Thoracic aorta (tissue), 2 donors: ENCODE results near the gene ZBTB7C. TPM values are rescaled to one million over a fixed set of nuclear protein-coding genes. Genes with fewer than 3 reads are reported as not detected.

ENCODE experiments used
- ATAC-seq: fragments of 150-250 bp; one replicate; pipeline ENCODE4 v1.8.0; 2017; ENCODE audit warnings: low read depth; ENCODE audit not compliant: insufficient number of reproducible peaks, low FRiP score
- DNase-seq: peaks from one replicate; pipeline ENCODE4 v3.0.0-alpha.2; 2020; ENCODE audit warnings: low spot score
- H3K27ac ChIP-seq, 2 donors: fragments of 200-600 bp; sonication (generic); 1 replicate in 1 of 2; 2 replicates in 1 of 2; pipeline ENCODE4 v1.5.1; 2016; ENCODE audit warnings: mild to moderate bottlenecking in 2 of 2, moderate library complexity in 2 of 2
- H3K27me3 ChIP-seq: fragments of 200-600 bp; sonication (generic); replicated peaks from 2 replicates; pipeline ENCODE4 v1.6.0; 2016; ENCODE audit warnings: mild to moderate bottlenecking; ENCODE audit not compliant: insufficient read depth
- H3K36me3 ChIP-seq: fragments of 200-600 bp; sonication (generic); one replicate; pipeline ENCODE4 v1.5.1; 2016
- H3K4me1 ChIP-seq, 2 donors: fragments of 200-600 bp; sonication (generic); 1 replicate in 1 of 2; 2 replicates in 1 of 2; pipeline versions ENCODE4 v1.5.1 to v1.6.0; 2016; ENCODE audit warnings: low read depth in 2 of 2, mild to moderate bottlenecking in 1 of 2; ENCODE audit not compliant: control insufficient read depth in 1 of 2
- H3K4me3 ChIP-seq: fragments of 200-600 bp; sonication (generic); 2 replicates; pipeline ENCODE4 v1.5.1; 2016; ENCODE audit warnings: mild to moderate bottlenecking
- H3K9me3 ChIP-seq: fragments of 200-600 bp; sonication (generic); 2 replicates; pipeline ENCODE4 v1.5.1; 2016
- total RNA-seq, 2 donors: library from RNA; depleted of rRNA; stranded (reverse); fragments of >200 nt; gene quantifications; one replicate each; pipeline versions ENCODE4 v1.1.0 to v1.2.3, GENCODE V29; 2016
- TF ChIP-seq, protein P1 (sequence below): fragments of 200-600 bp; sonication (generic); IDR thresholded peaks from one replicate; pipeline ENCODE4 v1.5.1; 2019; ENCODE audit warnings: antibody characterized with exemption

ZBTB7C gene
- total RNA-seq, 2 donors from 2014 or later, result 9.6 to 10.9 TPM

DNA sequence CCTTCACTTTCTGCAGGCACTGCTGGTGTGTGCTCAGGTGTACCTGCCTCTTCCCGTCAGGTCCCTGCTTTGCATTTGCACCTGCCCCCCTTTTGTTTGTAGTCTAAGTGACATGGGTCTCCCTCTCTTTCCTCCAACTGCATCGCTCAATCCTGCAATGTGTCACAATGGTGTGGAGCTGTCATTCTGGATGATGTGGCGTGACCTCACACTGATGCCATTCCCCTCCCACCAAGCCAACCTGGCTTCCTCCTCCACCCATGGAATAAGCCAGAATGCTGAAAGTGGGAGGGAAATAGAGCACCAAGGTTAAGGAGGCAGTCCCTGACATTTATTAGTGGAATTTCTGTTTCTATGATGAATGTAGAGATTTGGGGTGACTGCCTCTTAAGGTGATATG is 156.7 kb downstream of the ZBTB7C start:
- Histone ChIP-seq H3K4me1 (no peaks in the 10 kb centered on the region), H3K9me3 (no peaks in the 10 kb centered on the region), H3K4me3 (no peak overlapping the region), H3K27me3 (no peaks in the 10 kb centered on the region), H3K36me3 (no peaks in the 10 kb centered on the region), H3K27ac (no peak overlapping the region)
- DNase-seq, result no peak
- no peak for ATAC-seq
- TF ChIP-seq, protein P1, sequence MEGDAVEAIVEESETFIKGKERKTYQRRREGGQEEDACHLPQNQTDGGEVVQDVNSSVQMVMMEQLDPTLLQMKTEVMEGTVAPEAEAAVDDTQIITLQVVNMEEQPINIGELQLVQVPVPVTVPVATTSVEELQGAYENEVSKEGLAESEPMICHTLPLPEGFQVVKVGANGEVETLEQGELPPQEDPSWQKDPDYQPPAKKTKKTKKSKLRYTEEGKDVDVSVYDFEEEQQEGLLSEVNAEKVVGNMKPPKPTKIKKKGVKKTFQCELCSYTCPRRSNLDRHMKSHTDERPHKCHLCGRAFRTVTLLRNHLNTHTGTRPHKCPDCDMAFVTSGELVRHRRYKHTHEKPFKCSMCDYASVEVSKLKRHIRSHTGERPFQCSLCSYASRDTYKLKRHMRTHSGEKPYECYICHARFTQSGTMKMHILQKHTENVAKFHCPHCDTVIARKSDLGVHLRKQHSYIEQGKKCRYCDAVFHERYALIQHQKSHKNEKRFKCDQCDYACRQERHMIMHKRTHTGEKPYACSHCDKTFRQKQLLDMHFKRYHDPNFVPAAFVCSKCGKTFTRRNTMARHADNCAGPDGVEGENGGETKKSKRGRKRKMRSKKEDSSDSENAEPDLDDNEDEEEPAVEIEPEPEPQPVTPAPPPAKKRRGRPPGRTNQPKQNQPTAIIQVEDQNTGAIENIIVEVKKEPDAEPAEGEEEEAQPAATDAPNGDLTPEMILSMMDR, result no peak

DNA sequence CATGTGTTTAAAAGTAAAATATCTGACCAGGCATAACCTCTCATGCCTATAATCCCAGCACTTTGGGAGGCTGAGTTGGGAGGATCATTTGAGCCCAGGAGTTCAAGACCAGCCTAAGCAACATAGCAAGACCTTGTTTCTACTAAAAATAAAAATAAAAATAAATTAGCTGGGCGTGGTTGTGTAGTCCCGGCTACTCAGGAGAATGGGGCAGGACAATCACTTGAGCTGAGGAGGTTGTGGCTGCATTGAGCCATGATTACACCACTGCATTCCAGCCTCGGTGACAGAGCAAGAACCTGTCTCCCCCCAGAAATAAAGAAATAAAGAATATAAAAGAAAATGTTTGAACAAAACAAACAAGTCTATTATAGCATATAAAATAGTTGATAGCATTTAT is 158.3 kb downstream of the ZBTB7C start:
- no peak for DNase-seq
- ATAC-seq, result no peak

DNA sequence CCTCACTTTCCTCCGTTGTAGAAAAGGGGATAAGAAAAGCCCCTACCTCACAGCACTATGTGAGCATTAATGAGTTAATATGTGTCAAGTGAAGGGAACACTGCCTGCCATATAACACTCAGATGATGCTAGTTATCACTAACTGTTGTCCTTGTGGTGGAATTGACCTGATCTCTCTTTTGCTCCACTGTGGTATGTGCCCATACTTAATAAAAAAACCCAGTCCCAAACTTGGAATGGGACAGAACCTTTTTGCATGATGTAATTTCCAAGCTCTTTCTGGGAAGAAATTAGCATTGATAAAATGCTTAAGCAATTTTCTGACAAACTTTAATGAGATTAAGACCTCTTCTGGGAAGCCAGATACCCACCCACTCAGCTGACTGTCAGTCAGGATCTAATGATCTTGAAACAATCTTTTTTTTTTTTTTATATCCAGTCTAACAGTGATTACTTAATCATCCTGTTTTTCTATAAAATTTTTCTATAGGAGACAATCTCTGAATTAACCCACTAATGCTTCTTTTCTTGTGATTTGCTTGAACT is 158.7 kb downstream of the ZBTB7C start:
- ATAC-seq (no peak), DNase-seq (no peak)
- TF ChIP-seq, protein P1, result no peak
- H3K27me3 ChIP-seq, result no peaks in the 10 kb centered on the region
- H3K36me3 ChIP-seq, result no peaks in the 10 kb centered on the region
- H3K27ac ChIP-seq, result no peak overlapping the region
- H3K9me3 ChIP-seq, result no peaks in the 10 kb centered on the region
- H3K4me1 ChIP-seq, result no peaks in the 10 kb centered on the region
- no peak overlapping the region for H3K4me3 ChIP-seq

More for the DNA sequence above, 158.3 kb downstream of the ZBTB7C start:
- TF ChIP-seq, protein P1, result no peak
- H3K9me3 ChIP-seq, result no peaks in the 10 kb centered on the region
- H3K27me3 ChIP-seq, result no peaks in the 10 kb centered on the region
- H3K27ac ChIP-seq, result no peak overlapping the region
- H3K4me1 ChIP-seq, result no peaks in the 10 kb centered on the region
- no peak overlapping the region for H3K4me3 ChIP-seq
- H3K36me3 ChIP-seq, result no peaks in the 10 kb centered on the region

DNA sequence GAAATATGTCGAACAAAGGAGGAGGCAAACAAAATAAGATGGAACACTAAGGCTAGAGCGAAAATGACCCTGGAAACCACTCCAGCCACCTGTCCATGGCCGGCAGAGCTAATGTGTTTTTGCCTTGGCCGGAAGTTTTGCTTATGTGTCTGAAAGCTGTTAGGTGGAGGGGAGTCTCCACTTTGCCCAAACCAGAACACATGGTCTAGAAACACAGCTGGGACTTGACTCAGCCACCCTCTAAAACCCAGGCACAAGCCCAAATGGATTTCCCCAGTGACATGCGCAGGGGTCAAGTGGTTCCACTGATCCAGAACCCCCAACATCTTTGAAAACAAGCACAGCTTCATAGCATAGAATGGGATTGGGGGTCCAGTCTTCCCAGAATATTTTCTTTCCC is 159.3 kb downstream of the ZBTB7C start:
- ATAC-seq (no peak), DNase-seq (no peak)
- Histone ChIP-seq H3K36me3 (no peaks in the 10 kb centered on the region), H3K4me3 (no peak overlapping the region), H3K27me3 (no peaks in the 10 kb centered on the region), H3K4me1 (no peaks in the 10 kb centered on the region), H3K27ac (no peak overlapping the region), H3K9me3 (no peaks in the 10 kb centered on the region)
- TF ChIP-seq, protein P1, result no peak

DNA sequence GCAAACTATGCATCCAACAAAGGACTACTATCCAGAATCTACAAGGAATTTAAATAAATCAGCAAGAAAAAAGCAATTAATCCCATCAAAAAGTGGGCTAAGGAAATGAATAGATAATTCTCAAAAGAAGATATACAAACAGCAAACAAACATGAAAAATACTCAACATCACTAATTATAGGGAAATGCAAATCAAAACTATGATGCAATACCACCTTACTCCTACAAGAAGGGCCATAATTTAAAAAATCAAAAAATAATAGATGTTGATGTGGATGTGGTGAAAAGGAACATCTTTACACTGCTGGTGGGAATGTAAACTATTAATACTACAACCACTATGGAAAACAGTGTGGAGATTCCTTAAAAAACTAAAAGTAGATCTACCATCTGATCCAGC is 164.7 kb downstream of the ZBTB7C start:
- no peaks in the 10 kb centered on the region for H3K4me1 ChIP-seq
- DNase-seq (no peak), ATAC-seq (no peak)
- H3K9me3 ChIP-seq, result peaks cover 4% of the 10 kb centered on the region
- TF ChIP-seq, protein P1, result no peak
- no peaks in the 10 kb centered on the region for H3K27me3 ChIP-seq
- no peaks in the 10 kb centered on the region for H3K36me3 ChIP-seq
- no peak overlapping the region for H3K27ac ChIP-seq
- H3K4me3 ChIP-seq, result no peak overlapping the region
